GM13977 (cell line): ENCODE data around the gene DRD4.
"Not testable (repeated sequence)": the region's sequence is repeated elsewhere in the genome, so short reads cannot be mapped to it uniquely, and the experiment has no call there.

Experiments
- DNase-seq: peaks from one replicate; pipeline ENCODE4 v3.0.0; 2012; ENCODE audit warnings: low spot score
- in situ Hi-C: fragments of 300-500 bp; cut with MboI; formaldehyde crosslinking; loops from one replicate; pipeline ENCODE4 v1.12.0; 2022; ENCODE audit warnings: low sequenced_read_pairs, low pct_unique_long_range_greater_than_20kb, mixed read lengths, inconsistent platforms; ENCODE audit not compliant: unreplicated experiment
- TF ChIP-seq, protein P1 (sequence below): IDR thresholded peaks from 2 replicates; pipeline ENCODE4 v1.5.1; 2012; ENCODE audit warnings: mild to moderate bottlenecking, control low read depth; ENCODE audit not compliant: insufficient read depth; ENCODE audit errors: extremely low read depth, missing control alignments

DRD4 gene

DNA sequence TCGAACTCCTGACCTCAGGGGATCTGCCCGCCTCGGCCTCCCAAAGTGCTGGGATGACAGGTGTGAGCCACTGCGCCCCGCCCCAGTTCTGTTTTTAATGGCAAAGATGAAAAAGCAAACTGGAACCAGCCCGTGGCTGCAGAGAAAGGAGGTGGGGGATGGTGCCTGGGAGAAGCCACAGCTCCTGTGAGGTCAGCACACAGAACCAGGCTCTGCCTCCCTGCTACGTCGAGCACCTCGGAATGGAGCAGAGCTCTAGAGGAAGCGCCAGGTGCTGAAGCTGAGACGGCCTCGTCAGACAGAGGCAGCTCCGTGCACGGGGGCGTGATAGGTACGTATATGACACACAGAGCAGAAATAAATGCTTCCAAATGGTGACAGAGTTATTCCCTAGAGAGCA lies 8.5 kb downstream of the DRD4 start:
- TF ChIP-seq, protein P1, sequence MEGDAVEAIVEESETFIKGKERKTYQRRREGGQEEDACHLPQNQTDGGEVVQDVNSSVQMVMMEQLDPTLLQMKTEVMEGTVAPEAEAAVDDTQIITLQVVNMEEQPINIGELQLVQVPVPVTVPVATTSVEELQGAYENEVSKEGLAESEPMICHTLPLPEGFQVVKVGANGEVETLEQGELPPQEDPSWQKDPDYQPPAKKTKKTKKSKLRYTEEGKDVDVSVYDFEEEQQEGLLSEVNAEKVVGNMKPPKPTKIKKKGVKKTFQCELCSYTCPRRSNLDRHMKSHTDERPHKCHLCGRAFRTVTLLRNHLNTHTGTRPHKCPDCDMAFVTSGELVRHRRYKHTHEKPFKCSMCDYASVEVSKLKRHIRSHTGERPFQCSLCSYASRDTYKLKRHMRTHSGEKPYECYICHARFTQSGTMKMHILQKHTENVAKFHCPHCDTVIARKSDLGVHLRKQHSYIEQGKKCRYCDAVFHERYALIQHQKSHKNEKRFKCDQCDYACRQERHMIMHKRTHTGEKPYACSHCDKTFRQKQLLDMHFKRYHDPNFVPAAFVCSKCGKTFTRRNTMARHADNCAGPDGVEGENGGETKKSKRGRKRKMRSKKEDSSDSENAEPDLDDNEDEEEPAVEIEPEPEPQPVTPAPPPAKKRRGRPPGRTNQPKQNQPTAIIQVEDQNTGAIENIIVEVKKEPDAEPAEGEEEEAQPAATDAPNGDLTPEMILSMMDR: no peak
- no peak for DNase-seq
- in situ Hi-C loops: no loop called here

GRCh38 chr11:646214-646613 lies 9.1 kb downstream of the DRD4 start:
- TF ChIP-seq, protein P1: no peak
- in situ Hi-C loops: no loop called here

GRCh38 chr11:647672-648158 lies 10.6 kb downstream of the DRD4 start:
- in situ Hi-C loops, DNase-seq: not testable (repeated sequence)

More at GRCh38 chr11:646214-646613, 9.1 kb downstream of the DRD4 start:
- DNase-seq: no peak

DNA sequence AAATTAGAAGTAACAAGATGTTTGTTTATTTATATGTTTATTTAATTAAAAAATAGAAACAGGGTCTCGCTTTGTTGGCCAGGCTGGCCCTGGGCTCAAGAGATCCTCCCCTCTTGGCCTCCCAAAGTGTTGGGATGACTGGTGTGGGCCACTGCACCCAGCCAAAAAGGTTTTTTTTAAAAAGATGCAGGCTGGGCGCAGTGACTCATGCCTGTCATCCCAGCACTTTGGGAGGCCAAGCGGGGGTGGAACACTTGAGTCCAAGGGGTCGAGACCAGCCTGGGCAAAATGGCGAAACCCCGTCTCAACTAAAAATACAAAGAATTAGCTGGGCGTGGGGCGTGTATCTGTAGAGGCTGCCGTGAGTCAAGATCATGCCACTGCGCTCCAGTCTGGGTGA lies 13.4 kb downstream of the DRD4 start:
- in situ Hi-C loops: no loop called here

GRCh38 chr11:653136-653535 lies 16.1 kb downstream of the DRD4 start:
- in situ Hi-C loops: not testable (repeated sequence)

More for the DNA sequence above, 13.4 kb downstream of the DRD4 start:
- TF ChIP-seq, protein P1: no peak
- no peak for DNase-seq

DNA sequence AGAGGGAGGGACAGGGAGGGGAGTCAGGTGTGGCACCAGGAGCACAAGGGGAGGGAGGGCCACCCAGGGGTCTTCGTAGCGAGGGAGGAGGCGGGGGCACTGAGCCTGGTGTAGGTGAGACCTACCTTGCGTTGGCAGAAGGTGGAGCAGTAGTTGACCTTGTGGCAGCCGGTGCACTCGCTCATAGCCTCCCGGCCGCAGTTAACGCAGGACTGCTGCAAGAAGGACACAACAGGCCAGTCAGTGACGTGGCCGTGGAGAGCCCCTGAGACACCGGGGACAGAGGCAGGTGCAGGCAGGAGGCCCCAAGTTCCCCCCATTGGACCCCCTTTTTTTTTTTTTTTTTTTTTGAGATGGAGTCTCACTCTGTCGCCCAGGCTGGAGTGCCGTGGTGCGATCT lies 16.8 kb downstream of the DRD4 start:
- TF ChIP-seq, protein P1: no peak
- no peak for DNase-seq
- in situ Hi-C loops: no loop called here

More at GRCh38 chr11:653136-653535, 16.1 kb downstream of the DRD4 start:
- not testable (repeated sequence) for DNase-seq

DNA sequence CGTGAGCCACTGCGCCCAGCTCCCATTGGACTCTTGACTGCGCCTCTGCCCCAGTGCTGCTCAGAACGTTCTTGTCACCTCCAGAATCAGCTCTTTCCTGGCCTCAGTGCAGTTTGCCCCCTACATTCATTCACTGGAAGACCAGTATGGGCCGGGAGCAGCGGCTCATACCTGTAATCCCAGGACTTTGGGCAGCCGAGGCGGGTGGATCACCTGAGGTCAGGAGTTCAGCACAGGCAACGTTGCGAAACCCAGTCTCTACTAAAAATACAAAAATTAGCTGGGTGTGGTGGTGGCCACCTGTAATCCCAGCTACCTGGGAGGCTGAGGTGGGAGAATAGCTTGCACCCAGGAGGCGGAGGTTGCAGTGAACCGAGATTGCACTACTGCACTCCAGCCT lies 17.4 kb downstream of the DRD4 start:
- DNase-seq, in situ Hi-C loops: not testable (repeated sequence)

DNA sequence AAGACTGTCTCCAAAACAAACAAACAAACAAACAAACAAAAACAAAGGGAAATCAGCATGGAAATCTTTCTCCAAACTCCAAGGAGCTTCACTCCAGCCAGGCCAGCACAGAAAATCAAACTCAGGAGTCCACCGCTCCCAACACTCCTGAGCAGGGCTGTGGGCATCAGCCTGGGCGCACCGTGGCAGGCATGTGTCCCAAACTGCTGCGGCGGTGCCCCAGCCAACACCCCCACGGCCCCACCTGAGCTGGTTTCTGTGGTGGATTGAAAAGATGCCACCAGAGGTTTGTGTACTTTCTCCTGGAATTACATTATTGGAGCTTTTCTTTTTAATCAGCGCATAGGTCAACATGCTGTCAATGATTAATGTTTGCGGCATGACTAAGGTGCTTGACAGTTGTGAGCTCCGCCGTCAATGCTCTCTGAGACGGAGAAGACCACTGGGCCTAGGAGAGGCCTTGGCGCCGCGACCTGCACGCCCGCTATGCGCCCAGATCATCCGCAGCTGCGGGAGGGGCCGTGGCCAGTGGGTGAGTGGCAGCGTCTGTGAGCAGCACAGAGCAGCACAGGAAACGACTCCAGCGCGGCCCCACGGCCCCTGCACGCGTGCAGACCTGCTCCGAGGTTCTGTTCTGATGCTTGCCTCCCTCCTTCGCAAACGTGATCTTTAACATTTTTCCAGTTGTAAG lies 18.1 kb downstream of the DRD4 start:
- TF ChIP-seq, protein P1: no peak
- in situ Hi-C loops: no loop called here
- no peak for DNase-seq
